HG03060 (cell line): ENCODE measurements around the gene GMEB2.

Source experiments
- ATAC-seq: cut with Tn5 transposase; IDR thresholded peaks from one replicate; pipeline ENCODE4 v1.9.1; 2021; ENCODE audit warnings: low read depth, moderate number of reproducible peaks; ENCODE audit not compliant: unreplicated experiment

GMEB2 gene

GRCh38 chr20:63551068-63551467 is 75.8 kb downstream of the GMEB2 start:
- no peak for ATAC-seq

DNA sequence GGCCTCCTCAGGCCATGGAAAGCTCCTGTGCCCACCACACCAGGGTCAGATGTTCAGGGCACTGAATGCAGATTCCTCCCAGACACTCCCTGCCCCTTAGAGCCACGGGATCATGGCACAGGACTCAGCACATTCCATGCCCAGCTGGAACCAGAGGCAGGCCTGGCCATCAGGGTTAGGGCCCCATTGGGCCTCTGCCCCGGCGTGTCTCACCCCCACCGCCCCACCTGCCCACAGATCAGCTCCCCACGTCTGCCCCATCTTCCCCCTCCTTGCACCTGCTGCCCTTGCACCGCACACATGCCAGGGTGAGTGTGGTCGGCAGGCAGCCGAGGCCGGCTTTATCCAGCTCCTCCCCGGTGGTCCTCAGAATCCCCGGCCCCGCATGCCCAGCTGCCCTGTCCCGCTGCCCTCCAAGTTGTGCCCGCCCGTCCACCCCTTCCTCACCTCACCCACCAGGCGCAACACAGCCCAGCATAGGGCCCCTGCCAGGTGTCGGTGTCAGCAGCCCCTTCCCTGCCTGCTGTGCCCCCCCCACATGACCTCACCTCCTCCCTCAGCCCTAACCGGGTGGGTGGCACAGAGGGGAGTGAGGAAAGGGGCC is 77.1 kb downstream of the GMEB2 start:
- no peak for ATAC-seq

- ATAC-seq: no peak
These were observed 77.9 kb downstream of the GMEB2 start for GRCh38 chr20:63549019-63549418.

DNA sequence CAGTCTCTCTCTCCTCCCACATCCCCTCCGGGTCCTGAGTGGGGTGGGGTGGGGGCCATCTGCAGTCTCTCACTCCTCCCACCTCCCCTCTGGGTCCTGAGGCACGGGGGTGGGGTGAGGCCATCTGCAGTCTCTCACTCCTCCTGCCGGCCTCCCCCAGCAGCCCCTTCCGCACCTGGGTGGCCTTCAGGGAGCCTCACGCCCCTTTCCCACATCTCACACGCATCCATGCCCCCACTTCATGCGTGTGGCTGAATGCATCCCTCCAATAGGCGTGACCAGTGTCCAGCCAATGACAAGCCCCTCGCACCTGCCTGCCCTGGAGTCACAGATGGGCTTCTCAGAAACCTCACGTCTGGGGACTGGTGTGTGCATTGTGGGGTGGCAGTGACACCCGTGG is 78.4 kb downstream of the GMEB2 start:
- ATAC-seq: no peak

GRCh38 chr20:63547725-63548480 is 79.0 kb downstream of the GMEB2 start, which contains the start of gene SRMS:
TSS of gene SRMS (minus strand) at chr20:63547749. CDS start at chr20:63547463, 286 bp downstream.
- ATAC-seq: no peak

- ATAC-seq: no peak
These were observed 79.8 kb downstream of the GMEB2 start for GRCh38 chr20:63546956-63547724.

DNA sequence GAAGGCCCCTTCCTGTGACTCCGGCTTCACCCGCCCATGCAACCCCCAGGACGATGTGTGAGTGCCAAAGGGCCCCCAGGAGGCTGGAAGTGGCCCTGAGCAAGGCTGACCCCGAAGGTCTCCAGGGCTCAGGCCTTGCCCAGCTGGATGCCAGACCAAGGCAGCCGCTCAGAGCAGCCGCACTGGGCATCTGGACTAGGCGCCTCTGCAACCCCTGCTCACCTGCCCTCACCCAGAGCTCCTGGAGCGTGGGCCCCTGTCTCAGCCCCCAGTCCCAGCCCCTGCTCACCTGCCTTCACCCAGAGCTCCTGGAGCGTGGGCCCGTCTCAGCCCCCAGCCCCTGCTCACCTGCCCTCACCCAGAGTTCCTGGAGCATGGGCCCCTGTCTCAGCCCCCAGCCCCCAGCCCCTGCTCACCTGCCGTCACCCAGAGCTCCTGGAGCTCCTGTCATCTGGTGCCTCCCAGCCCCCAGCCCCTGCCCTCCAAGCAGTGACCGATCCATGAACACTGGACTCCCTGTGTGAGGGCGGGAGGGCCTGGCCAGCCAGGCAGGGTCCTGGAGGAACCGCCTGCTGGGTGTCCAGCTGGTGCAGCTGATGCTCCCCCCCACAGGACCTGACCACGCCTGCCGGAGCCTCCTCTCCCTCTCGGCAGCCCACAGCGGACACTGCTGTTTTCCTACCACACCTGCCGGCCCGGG is 80.5 kb downstream of the GMEB2 start:
- no peak for ATAC-seq

DNA sequence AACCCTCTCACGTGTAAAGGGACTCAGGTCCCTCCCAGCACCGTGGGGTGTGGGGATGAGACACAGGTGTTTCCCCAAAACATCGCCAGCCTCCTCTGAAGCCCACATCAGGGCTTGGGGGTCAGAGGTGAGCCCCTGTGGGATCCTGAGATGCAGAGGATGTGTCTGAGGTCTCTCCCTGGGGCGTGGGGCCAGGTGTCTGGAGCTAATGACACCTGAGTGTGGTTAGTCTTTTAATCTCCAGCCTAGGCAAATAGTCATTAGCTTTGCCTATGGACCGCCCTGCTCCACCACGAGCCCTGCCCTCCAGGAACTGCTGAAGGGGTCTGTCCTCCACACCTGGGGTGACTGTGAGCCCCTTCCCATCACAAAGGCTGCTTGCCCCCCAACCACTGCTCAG is 81.1 kb downstream of the GMEB2 start:
- no peak for ATAC-seq

GRCh38 chr20:63544958-63545516 is 81.9 kb downstream of the GMEB2 start:
- no peak for ATAC-seq

DNA sequence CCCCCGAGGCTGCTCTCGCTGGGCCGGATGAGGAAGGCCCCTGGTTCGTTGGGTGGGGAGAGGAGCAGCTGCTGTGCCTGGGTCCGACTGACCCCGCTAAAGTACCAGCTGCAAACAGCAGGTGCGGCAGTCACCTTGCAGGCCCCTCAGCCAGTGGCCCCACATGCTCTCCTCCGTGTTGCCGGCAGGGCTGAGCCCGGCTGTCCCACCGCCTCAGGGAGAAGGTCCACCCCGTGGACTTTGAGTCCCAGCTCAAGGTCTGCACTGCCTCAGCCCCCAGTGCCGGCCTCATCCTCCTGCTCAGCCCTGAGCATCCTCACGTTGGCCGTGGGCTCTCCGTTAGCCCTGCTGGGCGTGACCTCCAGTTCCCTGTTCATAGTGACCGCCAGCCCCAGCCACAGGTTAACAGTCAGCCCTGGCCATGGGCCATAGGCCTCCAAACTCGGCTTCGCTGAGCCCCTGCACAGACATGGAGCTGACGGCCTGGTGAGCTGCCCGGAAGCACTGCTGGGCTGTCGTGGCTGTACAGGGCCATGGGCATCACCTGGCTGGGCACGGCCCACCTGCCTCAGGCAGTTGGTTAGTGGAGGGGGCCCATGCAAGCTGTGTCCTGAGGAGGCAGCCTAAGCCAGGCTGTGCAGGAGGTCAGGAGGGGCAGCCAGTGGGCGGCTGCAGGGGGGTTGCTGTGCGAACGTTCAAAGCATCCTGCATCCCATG is 82.5 kb downstream of the GMEB2 start:
- no peak for ATAC-seq

DNA sequence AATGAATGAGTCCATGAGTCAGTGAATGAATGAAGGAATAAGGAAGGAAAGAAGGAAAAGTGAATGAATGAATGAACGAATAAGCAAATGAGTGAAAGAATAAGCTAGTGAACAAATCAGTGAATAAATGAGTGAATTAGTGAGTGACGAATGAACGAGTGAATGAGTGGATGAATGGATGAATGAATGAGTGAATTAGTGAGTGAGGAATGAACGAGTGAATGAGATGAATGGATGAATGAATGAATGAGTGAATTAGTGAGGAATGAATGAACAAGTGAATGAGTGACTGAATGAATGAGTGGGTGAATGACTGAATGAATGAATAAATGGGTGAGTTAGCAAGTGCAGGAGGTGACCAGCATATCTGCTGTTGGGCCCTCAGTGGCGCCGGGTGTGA is 83.2 kb downstream of the GMEB2 start:
- ATAC-seq: no peak

GRCh38 chr20:63543131-63543530 is 83.8 kb downstream of the GMEB2 start:
- ATAC-seq: no peak

- no peak for ATAC-seq
These were observed 84.2 kb downstream of the GMEB2 start for GRCh38 chr20:63542696-63543095.

DNA sequence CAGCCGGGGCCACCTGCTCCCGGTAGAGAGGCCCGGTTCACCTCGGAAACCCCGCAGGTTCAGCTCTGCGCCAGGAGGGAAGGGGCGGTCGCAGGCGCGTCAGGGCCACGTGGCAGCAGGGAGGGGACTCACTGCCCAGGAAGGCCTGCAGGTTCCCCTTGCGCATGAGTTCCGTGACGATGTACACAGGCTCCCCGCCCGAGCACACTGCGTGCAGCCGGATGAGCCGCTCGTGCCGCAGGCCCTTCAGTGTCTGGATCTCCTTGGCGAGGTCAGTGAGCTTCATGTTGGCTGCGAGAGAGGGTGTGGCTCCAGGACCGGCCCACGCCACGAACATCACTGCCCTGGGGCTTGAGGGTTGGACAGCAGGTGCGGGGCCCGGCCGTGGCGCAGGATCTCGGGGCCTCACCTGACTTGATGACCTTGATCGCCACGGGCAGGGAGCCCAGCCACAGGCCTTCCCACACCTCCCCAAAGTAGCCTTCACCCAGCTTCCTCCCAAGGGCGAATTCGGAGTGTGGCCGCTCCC is 84.8 kb downstream of the GMEB2 start:
- ATAC-seq: no peak

- no peak for ATAC-seq
These were observed 85.5 kb downstream of the GMEB2 start for GRCh38 chr20:63541371-63541770.

DNA sequence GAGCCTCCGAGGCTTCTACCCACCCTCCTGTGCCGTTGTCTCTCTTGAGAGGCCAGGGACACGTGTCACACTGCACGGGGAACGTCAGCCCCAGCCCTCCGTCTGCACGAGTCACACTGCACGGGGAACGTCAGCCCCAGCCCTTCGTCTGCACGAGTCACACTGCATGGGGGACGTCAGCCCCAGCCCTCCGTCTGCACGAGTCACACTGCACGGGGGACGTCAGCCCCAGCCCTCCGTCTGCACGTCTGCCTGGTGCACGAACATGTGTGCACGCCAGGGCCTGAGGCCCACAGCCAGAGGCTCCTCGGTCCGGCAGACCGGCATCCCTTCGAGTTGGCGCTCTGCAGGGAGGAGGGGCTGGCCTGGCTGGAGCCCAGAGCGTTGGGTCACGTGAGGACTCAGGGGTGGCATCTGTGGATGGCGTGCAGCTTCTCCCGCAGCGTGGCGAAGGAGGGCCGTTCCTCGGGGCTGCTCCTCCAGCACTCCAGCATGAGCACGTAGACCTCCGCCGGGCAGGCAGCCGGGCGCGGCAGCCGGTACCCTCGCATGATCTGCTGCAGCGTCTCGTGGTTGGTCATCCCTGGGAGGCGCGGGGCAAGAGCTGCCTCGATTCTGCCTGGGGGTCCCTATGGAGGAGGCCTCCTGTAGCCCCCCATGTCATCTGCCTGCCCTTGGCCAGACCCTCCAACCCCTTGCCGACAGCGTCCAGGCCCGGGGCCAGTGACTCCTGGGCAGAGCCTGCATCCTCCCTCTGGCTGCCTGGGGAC is 86.3 kb downstream of the GMEB2 start:
- no peak for ATAC-seq

GRCh38 chr20:63539441-63540370 is 87.2 kb downstream of the GMEB2 start:
- no peak for ATAC-seq

GRCh38 chr20:63539092-63539430 is 87.8 kb downstream of the GMEB2 start:
- no peak for ATAC-seq
